Heart left ventricle (tissue), 16 donors: ENCODE measurements around the gene TRMT5. TPM values are rescaled to one million over a fixed set of nuclear protein-coding genes. Genes with fewer than 3 reads are reported as not detected.

Source experiments
- ATAC-seq, 4 donors: fragments of 200-7000 bp; cut with Tn5 transposase; one replicate each; pipeline ENCODE4 v1.9.1; 2020 to 2022; ENCODE audit warnings: moderate library complexity in 4 of 4, mild to moderate bottlenecking in 3 of 4, moderate number of reproducible peaks in 1 of 4
- DNase-seq, 5 donors: peaks; one replicate each; pipeline ENCODE4 v3.0.0-alpha.2; 2020
- H3K27ac ChIP-seq, 12 donors: fragments of 200-600 bp; sonication (generic) in 4 of 12; one replicate each; pipeline versions ENCODE4 v1.5.0 to v1.8.0; 2016 to 2022; ENCODE audit warnings: mild to moderate bottlenecking in 2 of 12
- H3K27me3 ChIP-seq, 9 donors: fragments of 200-600 bp; sonication (generic) in 2 of 9; one replicate each; pipeline versions ENCODE4 v1.5.1 to v1.8.0; 2016 to 2022; ENCODE audit warnings: mild to moderate bottlenecking in 3 of 9
- H3K36me3 ChIP-seq, 9 donors: fragments of 200-600 bp; sonication (generic) in 2 of 9; one replicate each; pipeline versions ENCODE4 v1.5.0 to v1.8.0; 2018 to 2022; ENCODE audit warnings: mild to moderate bottlenecking in 2 of 9
- H3K4me1 ChIP-seq, 12 donors: fragments of 200-600 bp; sonication (generic) in 4 of 12; one replicate each; pipeline versions ENCODE4 v1.5.0 to v1.8.0; 2016 to 2022; ENCODE audit warnings: mild to moderate bottlenecking in 3 of 12
- H3K4me3 ChIP-seq, 12 donors: fragments of 200-600 bp; sonication (generic) in 4 of 12; one replicate each; pipeline versions ENCODE4 v1.5.0 to v1.8.0; 2017 to 2022; ENCODE audit warnings: mild to moderate bottlenecking in 9 of 12, moderate library complexity in 4 of 12
- H3K9me3 ChIP-seq, 12 donors: fragments of 200-600 bp; sonication (generic) in 4 of 12; one replicate each; pipeline versions ENCODE4 v1.5.0 to v1.8.0; 2016 to 2022; ENCODE audit warnings: mild to moderate bottlenecking in 1 of 12
- POLR2A ChIP-seq, 2 donors: fragments of 450-650 bp; IDR thresholded peaks; one replicate each; pipeline ENCODE4 v1.6.1; 2017; ENCODE audit warnings: antibody characterized with exemption in 2 of 2, mild to moderate bottlenecking in 2 of 2, moderate library complexity in 2 of 2
- WGBS, 4 donors: extraction: QIAGEN DNeasy Blood & Tissue Kit in 2 of 4; methylation state at CpG; one replicate each; pipeline versions ENCODE4 v1.1.5 to v1.1.7; 2013 to 2018; 5-methylcytosine and 5-hydroxymethylcytosine counted together
- intact Hi-C, 10 donors: fragments of 100-400 bp; cut with DNase I; formaldehyde crosslinking; loops; one replicate each; pipeline versions ENCODE4 v1.11.1 to v1.14.2; 2022
- polyA plus RNA-seq, 2 donors: library from polyadenylated mRNA; stranded (reverse); fragments of 200-250 nt; gene quantifications; one replicate each; pipeline ENCODE4 v1.2.3, GENCODE V29; 2013
- total RNA-seq, 9 donors: library from RNA; depleted of rRNA in 2 of 9; stranded (reverse); fragments of >200 nt in 2 of 9; fragmentation: NEBNext Ultra II Directional in 3 of 9; extraction: Animal tissue kit (Norgen Biotek cat#: 25700) in 3 of 9; gene quantifications; one replicate each; pipeline versions ENCODE4 v1.1.0 to v1.2.4, GENCODE V29; 2016 to 2023
- TF ChIP-seq, protein P1 (sequence below), 12 donors: fragments of 200-600 bp; sonication (generic) in 4 of 12; IDR thresholded peaks; one replicate each; pipeline versions ENCODE4 v1.5.0 to v1.8.0; 2018 to 2022; ENCODE audit warnings: antibody characterized with exemption in 12 of 12, mild to moderate bottlenecking in 5 of 12
- donor health status: ischemic (EF 13 %, LVEDD 7.1; RV severe dilation, severe dysfunction).
- donor health status: healthy with polysubstance abuse.
- donor health status: DM: no; HTN: yes; CAD: no.
- donor health status: DM: no; HTN: no; CAD: no.
- donor health status: ischemic (EF 25% LVEDD 6.9; RV normal size, moderate dysfunction).
- donor health status: ischemic (EF 25% LVEDD 5.7; RV mildly dilated, moderate dysfunction).
- donor health status: healthy.
- donor health status: DM: yes; HTN: yes; CAD: no.
- donor health status: ischemic (EF 35%, LVEDD 5.7; RV mildly dilated, moderate dysfunction).
- donor health status: nonischemic (EF 11% LVEDD 7.7; RV severe dilation, severe dysfunction).
- donor health status: DM: yes; HTN: yes; CAD: no.
- donor health status: PGD.
- donor health status: ischemic (EF 29% LVEDD 5.4; RV normal size, mild dysfunction).
- donor health status: nonischemic (EF 23%, LVEDD 6.1; RV moderate dilation, normal function).

TRMT5 gene
- total and polyA plus RNA-seq, 11 donors, result 1.6 to 9.7 (median 6.2) TPM

GRCh38 chr14:60972295-60972694, 8.6 kb downstream of the TRMT5 start:
- ATAC-seq (no peak), DNase-seq (no peak)
- H3K4me1 ChIP-seq, result peaks cover 0 to 2% (median 0%) of the 10 kb centered on the region in 12 donors
- intact Hi-C loops, result no loop called here
- H3K27ac ChIP-seq, result no peak overlapping the region
- TF ChIP-seq, protein P1, sequence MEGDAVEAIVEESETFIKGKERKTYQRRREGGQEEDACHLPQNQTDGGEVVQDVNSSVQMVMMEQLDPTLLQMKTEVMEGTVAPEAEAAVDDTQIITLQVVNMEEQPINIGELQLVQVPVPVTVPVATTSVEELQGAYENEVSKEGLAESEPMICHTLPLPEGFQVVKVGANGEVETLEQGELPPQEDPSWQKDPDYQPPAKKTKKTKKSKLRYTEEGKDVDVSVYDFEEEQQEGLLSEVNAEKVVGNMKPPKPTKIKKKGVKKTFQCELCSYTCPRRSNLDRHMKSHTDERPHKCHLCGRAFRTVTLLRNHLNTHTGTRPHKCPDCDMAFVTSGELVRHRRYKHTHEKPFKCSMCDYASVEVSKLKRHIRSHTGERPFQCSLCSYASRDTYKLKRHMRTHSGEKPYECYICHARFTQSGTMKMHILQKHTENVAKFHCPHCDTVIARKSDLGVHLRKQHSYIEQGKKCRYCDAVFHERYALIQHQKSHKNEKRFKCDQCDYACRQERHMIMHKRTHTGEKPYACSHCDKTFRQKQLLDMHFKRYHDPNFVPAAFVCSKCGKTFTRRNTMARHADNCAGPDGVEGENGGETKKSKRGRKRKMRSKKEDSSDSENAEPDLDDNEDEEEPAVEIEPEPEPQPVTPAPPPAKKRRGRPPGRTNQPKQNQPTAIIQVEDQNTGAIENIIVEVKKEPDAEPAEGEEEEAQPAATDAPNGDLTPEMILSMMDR (IDR thresholded peaks at IDR 0.05), result no peak
- TF ChIP-seq POLR2A (IDR thresholded peaks at IDR 0.05), result no peak
- H3K36me3 ChIP-seq, result peaks cover 0 to 42% (median 24%) of the 10 kb centered on the region in 9 donors
- no peaks in the 10 kb centered on the region for H3K9me3 ChIP-seq
- 95 to 99% (median 97%) methylated on average over 15 of the region's 15 CpGs for WGBS, 4 donors
- no peak overlapping the region for H3K4me3 ChIP-seq
- no peaks in the 10 kb centered on the region for H3K27me3 ChIP-seq

- ATAC-seq, result no peak
- 39 to 46% (median 42%) methylated on average over 2 of the region's 2 CpGs for whole genome bisulfite sequencing, 4 donors
Measured at GRCh38 chr14:60971271-60971670, 9.6 kb downstream of the TRMT5 start.

GRCh38 chr14:60970146-60970545, 10.7 kb downstream of the TRMT5 start:
- no peak for TF ChIP-seq POLR2A (IDR thresholded peaks at IDR 0.05)
- TF ChIP-seq, protein P1 (IDR thresholded peaks at IDR 0.05), result no peak
- Histone ChIP-seq H3K4me3 (no peak overlapping the region), H3K27me3 (no peaks in the 10 kb centered on the region), H3K36me3 (peaks cover 0 to 20% (median 10%) of the 10 kb centered on the region in 9 donors), H3K9me3 (no peaks in the 10 kb centered on the region), H3K27ac (no peak overlapping the region), H3K4me1 (no peaks in the 10 kb centered on the region)
- WGBS, 4 donors, result 89 to 96% (median 94%) methylated on average over 2 of the region's 2 CpGs
- intact Hi-C loops, result no loop called here
- DNase-seq (no peak), ATAC-seq (no peak)

More at GRCh38 chr14:60971271-60971670, 9.6 kb downstream of the TRMT5 start:
- H3K4me1 ChIP-seq, result no peaks in the 10 kb centered on the region
- H3K36me3 ChIP-seq, result peaks cover 0 to 31% (median 21%) of the 10 kb centered on the region in 9 donors
- TF ChIP-seq POLR2A (IDR thresholded peaks at IDR 0.05), result no peak
- TF ChIP-seq, protein P1 (IDR thresholded peaks at IDR 0.05), result no peak
- no peaks in the 10 kb centered on the region for H3K9me3 ChIP-seq
- H3K4me3 ChIP-seq, result no peak overlapping the region
- H3K27me3 ChIP-seq, result no peaks in the 10 kb centered on the region
- intact Hi-C loops, result no loop called here
- no peak for DNase-seq
- no peak overlapping the region for H3K27ac ChIP-seq

- Histone ChIP-seq H3K27me3 (no peaks in the 10 kb centered on the region), H3K36me3 (peaks cover 0 to 7% (median 0%) of the 10 kb centered on the region in 9 donors), H3K9me3 (no peaks in the 10 kb centered on the region), H3K4me3 (no peak overlapping the region), H3K27ac (no peak overlapping the region), H3K4me1 (no peaks in the 10 kb centered on the region)
- ATAC-seq (no peak), DNase-seq (no peak)
- no peak for TF ChIP-seq POLR2A (IDR thresholded peaks at IDR 0.05)
- TF ChIP-seq, protein P1 (IDR thresholded peaks at IDR 0.05), result no peak
- intact Hi-C loops, result no loop called here
Measured at GRCh38 chr14:60968671-60969070, 12.2 kb downstream of the TRMT5 start.
